Measurements from ENCODE around the gene LCE1D.

The LCE1D gene

GRCh38 chr1:152796421-152796820 is at the start of gene LCE1D:
Gene LCE1D (plus strand): TSS chr1:152796721. CDS start chr1:152797795, 1,074 bp downstream.
- DNase-seq = no peak

- no peak for DNase-seq
These were observed 48.7 kb upstream of the LCE1D start for GRCh38 chr1:152747831-152748230.

GRCh38 chr1:152752225-152752624 is 44.3 kb upstream of the LCE1D start:
- no peak for DNase-seq

DNA sequence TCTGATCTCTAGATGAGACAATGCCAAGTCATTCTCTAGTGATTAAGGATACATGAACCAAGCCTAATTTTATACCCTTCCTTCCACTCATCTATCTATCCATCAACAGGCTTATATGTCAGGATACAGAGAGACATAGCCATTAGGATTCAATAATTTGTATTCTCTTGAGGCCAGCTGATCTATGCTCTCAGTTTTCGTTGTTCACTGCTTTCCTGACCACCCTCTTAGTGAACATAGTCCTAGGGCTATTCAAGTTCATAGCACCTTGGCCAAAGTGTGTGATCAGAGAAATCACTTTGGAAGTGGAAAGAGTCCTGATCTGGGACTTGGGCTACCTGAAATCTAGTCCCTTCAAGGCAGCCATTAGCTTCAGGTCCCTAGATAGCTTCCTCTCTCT is 42.9 kb upstream of the LCE1D start:
- no peak for DNase-seq

DNA sequence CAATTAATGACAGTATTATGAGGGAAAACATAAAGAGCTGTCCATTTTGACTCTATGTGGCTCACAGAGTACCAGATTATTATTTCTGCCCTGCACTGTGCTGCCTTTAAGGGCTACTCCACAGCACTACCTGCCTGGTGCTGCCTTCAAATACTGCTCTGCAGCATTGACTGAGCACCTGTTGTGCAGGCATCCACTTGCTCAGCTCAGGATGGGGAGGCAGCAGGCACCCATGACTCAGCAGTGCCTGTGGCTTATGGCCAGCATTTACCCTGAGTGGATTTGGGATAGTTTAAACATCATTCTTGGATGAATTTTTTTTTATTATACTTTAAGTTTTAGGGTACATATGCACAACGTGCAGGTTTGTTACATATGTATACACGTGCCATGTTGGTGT is 39.6 kb upstream of the LCE1D start:
- no peak for DNase-seq

GRCh38 chr1:152757747-152758146 is 38.8 kb upstream of the LCE1D start, which contains the start of gene KPRP:
Gene KPRP (plus strand): TSS chr1:152758025. CDS start chr1:152759589, 1,564 bp downstream.
- no peak for DNase-seq

- no peak for DNase-seq
These were observed 37.9 kb upstream of the LCE1D start for GRCh38 chr1:152758636-152759035.

DNA sequence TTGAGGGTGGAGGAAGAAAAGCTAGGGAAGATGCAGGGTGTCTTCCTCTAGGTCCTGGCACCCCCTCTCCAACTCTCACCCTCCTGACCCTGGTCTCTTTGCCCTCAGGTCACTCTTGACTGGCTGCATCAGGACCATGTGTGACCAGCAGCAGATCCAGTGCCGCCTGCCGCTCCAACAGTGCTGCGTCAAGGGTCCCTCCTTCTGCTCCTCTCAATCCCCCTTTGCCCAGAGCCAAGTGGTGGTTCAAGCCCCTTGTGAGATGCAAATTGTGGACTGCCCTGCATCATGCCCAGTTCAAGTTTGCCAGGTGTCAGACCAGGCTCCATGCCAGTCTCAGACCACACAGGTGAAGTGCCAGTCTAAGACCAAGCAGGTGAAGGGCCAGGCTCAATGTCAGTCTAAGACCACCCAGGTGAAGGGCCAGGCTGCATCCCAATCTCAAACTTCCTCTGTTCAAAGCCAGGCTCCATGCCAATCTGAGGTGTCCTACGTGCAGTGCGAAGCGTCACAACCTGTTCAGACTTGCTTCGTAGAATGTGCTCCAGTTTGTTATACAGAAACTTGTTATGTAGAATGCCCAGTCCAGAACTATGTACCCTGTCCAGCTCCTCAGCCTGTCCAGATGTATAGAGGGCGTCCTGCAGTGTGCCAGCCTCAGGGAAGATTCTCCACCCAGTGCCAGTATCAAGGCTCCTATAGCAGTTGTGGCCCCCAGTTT is 36.9 kb upstream of the LCE1D start:
- no peak for DNase-seq

GRCh38 chr1:152760551-152761190 is 35.9 kb upstream of the LCE1D start:
- no peak for DNase-seq

- no peak for DNase-seq
These were observed 34.8 kb upstream of the LCE1D start for GRCh38 chr1:152761609-152762213.

DNA sequence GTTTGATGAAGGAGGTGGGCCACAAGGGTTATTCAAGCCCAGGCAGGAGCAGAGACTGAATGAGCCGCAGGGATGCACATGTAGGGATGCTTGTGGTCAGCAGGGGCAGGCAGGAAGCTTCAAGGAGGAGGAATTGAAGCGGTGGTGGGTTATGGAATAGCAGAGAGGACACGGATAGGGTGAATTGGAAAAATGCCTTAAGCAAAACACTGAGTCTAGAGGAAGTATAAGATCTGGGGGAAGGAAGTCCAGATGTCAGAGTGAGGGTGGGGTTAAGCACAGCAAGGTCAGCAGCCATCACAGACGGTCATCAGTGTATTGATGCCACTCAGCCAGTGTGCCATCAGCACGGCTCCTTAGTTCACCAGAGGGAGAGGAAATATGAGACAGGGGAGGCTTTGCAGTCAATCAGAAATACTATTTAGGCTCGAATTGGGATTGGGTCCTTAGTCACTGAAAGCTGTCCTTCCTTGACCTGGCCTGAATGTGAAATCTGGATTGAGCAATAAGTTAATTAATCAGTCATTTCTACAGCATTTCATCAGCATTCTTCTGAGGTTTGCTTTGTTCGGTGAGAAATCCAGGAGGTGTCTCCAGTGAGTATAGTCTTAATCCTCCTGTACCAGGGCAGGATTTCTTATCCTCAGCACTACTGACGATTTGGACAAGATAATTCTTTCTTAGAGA is 27.5 kb upstream of the LCE1D start:
- DNase-seq = no peak

- DNase-seq = no peak
These were observed 26.1 kb upstream of the LCE1D start for GRCh38 chr1:152770411-152770810.

DNA sequence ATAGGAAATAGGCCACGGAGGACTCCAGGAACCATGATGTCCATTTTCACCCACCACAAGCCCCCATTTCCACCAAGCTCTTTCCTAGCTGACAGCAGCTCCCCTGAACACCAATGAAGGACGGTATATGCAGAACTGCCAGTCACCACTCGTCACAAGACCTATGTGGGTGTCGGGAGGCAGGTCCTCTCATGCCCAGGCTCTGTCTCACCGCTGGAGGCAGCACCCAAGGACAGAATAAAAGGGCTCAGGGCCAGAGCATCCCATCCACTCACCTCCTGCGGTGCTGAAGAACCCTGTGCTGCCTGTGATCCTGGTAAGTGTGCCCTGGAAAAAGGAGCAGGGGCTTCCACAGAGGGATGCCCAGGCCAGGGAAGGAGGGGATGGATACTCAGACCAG is 21.6 kb upstream of the LCE1D start, which contains the start of gene LCE1F:
LCE1F (plus strand) TSS at position 266 of the 400 bp plus-strand sequence. CDS start 1,232 bp downstream, outside the sequence.
- no peak for DNase-seq

- no peak for DNase-seq
These were observed 20.2 kb upstream of the LCE1D start for GRCh38 chr1:152776361-152776760.

DNA sequence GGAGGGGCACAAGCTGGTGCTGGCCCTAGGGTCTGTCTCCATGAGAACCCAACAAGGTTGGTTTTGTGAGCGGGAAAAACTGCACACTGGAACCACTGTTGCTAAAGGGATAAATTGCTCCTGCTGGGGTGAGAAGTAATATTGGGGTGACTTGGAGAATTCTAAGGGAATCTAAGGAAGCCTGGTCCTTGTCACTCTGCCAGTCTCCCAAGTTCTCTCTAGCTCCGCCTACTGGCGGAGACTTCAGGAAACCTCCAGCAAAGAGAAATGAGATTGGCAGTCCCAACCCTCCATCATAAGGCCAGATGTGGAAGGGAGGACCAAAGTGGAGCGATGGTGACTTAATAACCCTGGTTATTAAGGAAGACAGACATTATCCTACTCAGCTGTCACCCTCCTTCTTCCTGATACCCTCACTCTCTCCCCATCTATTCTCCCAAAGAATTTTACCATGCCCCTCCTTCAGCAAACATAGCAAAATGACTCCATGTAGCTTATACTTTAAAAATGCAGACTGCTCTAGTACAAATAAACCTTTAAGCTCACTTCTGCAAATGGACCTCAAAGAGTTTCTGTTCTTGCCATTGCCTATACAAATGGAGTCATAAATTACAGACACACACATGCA is 18.9 kb upstream of the LCE1D start:
- DNase-seq = peak in 1 of 2 experiments; percentile 17

DNA sequence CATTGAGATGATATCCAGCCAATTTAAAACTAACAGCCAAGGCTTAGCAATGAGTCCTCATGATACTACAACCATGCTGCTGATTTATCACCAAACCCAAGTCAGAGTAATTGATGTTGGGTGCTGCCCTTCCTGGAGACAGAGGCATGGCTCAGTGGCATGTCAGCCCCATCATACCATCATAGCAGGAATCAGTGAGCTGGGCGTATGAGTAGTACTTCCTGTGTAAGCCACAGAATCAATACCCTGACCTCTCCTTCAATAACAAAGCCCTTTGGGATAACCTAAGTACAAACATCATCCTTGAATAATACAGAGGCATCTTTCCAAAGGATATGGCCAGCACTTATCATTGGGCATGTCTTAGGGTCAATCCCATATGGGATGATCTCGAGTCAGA is 13.4 kb upstream of the LCE1D start:
- DNase-seq = no peak

GRCh38 chr1:152786077-152786476 is 10.4 kb upstream of the LCE1D start, which contains the start of gene LCE1E:
Gene LCE1E (plus strand): TSS chr1:152786257. CDS start chr1:152787300, 1,043 bp downstream.
- no peak for DNase-seq

DNA sequence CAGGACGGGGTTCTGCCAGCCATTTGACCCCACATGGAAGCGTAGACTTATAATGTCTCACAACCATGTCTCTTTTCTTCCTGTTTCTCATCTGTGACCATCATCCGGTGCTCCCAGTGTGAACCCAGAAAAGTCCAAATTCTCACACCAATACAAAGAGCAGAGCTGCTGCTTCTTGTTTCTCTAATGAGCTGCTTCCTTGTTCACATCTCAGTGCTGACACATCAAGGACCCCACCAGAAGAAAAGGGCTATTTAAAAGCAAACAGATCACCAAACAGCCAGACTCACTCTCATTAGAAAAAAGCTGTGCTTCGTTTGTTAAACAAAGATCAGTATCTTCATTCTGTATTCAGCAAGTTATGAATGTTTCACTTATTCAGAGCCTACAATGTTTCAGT is 835 bp upstream of the LCE1D start:
- no peak for DNase-seq

DNA sequence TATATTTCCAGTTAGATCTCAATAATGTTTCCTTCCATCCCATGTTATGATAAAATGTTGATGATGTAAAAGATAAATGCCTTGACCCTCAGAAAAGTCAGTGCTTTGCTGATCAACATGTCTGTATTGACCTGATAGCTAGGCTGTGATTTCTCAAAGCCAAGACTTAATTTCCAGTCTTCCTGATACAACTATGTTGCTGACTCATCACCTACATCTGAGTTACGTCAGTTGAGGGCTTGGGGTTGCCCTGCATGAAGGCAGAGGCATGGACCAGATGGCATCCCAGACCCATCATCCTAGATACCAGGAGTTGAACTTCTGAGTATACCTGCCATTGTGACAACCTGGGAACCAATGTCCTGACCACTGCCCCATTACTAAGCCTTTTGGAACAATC is 4.8 kb downstream of the LCE1D start:
- DNase-seq = no peak

DNA sequence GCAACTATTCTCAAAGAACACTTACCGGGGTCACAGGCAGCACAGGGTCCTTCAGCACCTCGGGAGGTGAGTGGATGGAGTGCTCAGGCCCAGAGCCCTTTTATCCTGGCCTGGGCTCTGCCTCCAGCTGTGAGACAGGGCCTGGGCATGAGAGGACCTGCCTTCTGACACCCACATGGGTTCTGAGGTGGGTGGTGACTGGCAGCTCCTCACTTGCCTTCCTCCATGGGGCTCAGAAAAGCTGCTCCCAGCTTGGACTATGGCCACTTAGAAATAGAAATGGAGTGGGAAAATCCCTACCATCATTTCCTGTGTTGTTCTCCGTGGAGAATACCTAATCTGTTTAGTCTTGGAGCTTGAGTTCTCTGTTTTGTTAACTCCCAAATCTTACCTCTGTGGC is 10.1 kb downstream of the LCE1D start, which contains the start of gene LCE1C:
LCE1C (minus strand) TSS at position 76 of the 400 bp plus-strand sequence. CDS start 1,173 bp downstream, outside the sequence.
- no peak for DNase-seq

DNA sequence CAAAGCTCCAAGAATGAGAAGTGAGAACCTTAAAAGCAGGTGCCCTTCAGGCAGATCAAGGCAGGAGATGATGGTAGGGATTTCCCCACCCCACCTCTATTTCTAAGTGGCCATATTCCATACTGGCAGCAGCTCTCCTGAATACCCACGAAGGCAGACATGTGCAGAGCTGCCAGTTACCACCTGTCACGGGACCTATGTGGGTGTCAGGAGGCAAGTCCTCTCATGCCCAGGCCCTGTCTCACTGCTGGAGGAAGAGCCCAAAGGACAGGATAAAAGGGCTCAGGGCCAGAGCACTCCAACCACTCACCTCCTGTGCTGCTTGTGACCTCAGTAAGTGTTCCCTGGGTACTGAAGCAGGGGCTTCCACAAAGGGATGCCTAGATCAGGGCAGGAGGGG is 14.5 kb downstream of the LCE1D start:
- no peak for DNase-seq

GRCh38 chr1:152811671-152812070 is 15.2 kb downstream of the LCE1D start, which contains the start of gene LCE1B:
Gene LCE1B (plus strand): TSS chr1:152811971. CDS start chr1:152812447, 476 bp downstream.
- DNase-seq = no peak
